HUES6 (cell line): Measurements from ENCODE around the gene NUDT14.

ENCODE experiments used
- H3K27ac ChIP-seq: 2 replicates; pipeline ENCODE4 v1.7.0; 2013; ENCODE audit warnings: low read depth, mild to moderate bottlenecking, low read length, inconsistent platforms
- H3K27me3 ChIP-seq: 2 replicates; pipeline ENCODE4 v1.6.1; 2013; ENCODE audit warnings: low read length; ENCODE audit not compliant: control insufficient read depth, insufficient read depth
- H3K36me3 ChIP-seq: 2 replicates; pipeline ENCODE4 v1.6.1; 2013; ENCODE audit warnings: low read length; ENCODE audit not compliant: control insufficient read depth, insufficient read depth
- H3K4me1 ChIP-seq: 2 replicates; pipeline ENCODE4 v1.6.1; 2013; ENCODE audit warnings: low read length; ENCODE audit not compliant: control insufficient read depth, insufficient read depth
- H3K4me3 ChIP-seq: 2 replicates; pipeline ENCODE4 v1.5.1; 2013; ENCODE audit warnings: low read depth, low read length
- H3K9ac ChIP-seq: one replicate; pipeline ENCODE4 v1.6.1; 2013; ENCODE audit warnings: mild to moderate bottlenecking, low read length
- H3K9me3 ChIP-seq: 2 replicates; pipeline ENCODE4 v1.6.1; 2013; ENCODE audit warnings: low read depth, low read length; ENCODE audit not compliant: control insufficient read depth, insufficient read depth

NUDT14 gene

GRCh38 chr14:105204931-105205672 is 24.0 kb upstream of the NUDT14 start:
- Histone ChIP-seq H3K9me3 (no peaks in the 10 kb centered on the region), H3K27me3 (no peaks in the 10 kb centered on the region; the same call in 1 of the 2 replicates), H3K36me3 (peaks cover 3% of the 10 kb centered on the region; the same call in 1 of the 2 replicates), H3K9ac (no peak overlapping the region), H3K4me3 (no peak overlapping the region), H3K27ac (no peak overlapping the region), H3K4me1 (peaks cover 3% of the 10 kb centered on the region)

GRCh38 chr14:105204206-105204930 is 23.3 kb upstream of the NUDT14 start:
- Histone ChIP-seq H3K9ac (no peak overlapping the region), H3K27ac (no peak overlapping the region), H3K36me3 (0 out of 2 replicates have a peak, but pooled peaks cover 1% of the 10 kb centered on the region), H3K4me3 (no peak overlapping the region), H3K27me3 (no peaks in the 10 kb centered on the region; the same call in 1 of the 2 replicates), H3K4me1 (peaks cover 3% of the 10 kb centered on the region), H3K9me3 (no peaks in the 10 kb centered on the region)

- Histone ChIP-seq H3K4me3 (no peak overlapping the region), H3K36me3 (no peaks in the 10 kb centered on the region), H3K9ac (no peak overlapping the region), H3K27me3 (no peaks in the 10 kb centered on the region; the same call in 1 of the 2 replicates), H3K4me1 (peaks cover 5% of the 10 kb centered on the region), H3K27ac (no peak overlapping the region), H3K9me3 (no peaks in the 10 kb centered on the region)
Observed at GRCh38 chr14:105203701-105204100, 22.6 kb upstream of the NUDT14 start.

- H3K36me3 ChIP-seq, result no peaks in the 10 kb centered on the region
- no peak overlapping the region for H3K4me3 ChIP-seq
- H3K27ac ChIP-seq, result no peak overlapping the region
- peaks cover 4% of the 10 kb centered on the region; the same call in 1 of the 2 replicates for H3K27me3 ChIP-seq
- no peaks in the 10 kb centered on the region for H3K9me3 ChIP-seq
- H3K4me1 ChIP-seq, result peaks cover 5% of the 10 kb centered on the region
- no peak overlapping the region for H3K9ac ChIP-seq
Observed at GRCh38 chr14:105203057-105203531, 22.0 kb upstream of the NUDT14 start.

- peaks cover 14% of the 10 kb centered on the region; the same call in 1 of the 2 replicates for H3K27me3 ChIP-seq
- peaks cover 5% of the 10 kb centered on the region for H3K4me1 ChIP-seq
- no peak overlapping the region for H3K27ac ChIP-seq
- H3K36me3 ChIP-seq, result no peaks in the 10 kb centered on the region
- H3K9me3 ChIP-seq, result no peaks in the 10 kb centered on the region
- H3K4me3 ChIP-seq, result no peak overlapping the region
- no peak overlapping the region for H3K9ac ChIP-seq
Observed at GRCh38 chr14:105201925-105202513, 20.9 kb upstream of the NUDT14 start.

GRCh38 chr14:105201156-105201924 is 20.2 kb upstream of the NUDT14 start:
- Histone ChIP-seq H3K36me3 (no peaks in the 10 kb centered on the region), H3K9me3 (no peaks in the 10 kb centered on the region), H3K9ac (no peak overlapping the region), H3K4me3 (no peak overlapping the region), H3K4me1 (peaks cover 5% of the 10 kb centered on the region), H3K27ac (no peak overlapping the region), H3K27me3 (peaks cover 16% of the 10 kb centered on the region; the same call in 1 of the 2 replicates)

GRCh38 chr14:105200641-105201040 is 19.5 kb upstream of the NUDT14 start:
- peaks cover 16% of the 10 kb centered on the region; the same call in 1 of the 2 replicates for H3K27me3 ChIP-seq
- no peaks in the 10 kb centered on the region for H3K36me3 ChIP-seq
- peaks cover 11% of the 10 kb centered on the region for H3K4me1 ChIP-seq
- H3K9me3 ChIP-seq, result no peaks in the 10 kb centered on the region
- no peak overlapping the region for H3K27ac ChIP-seq
- no peak overlapping the region for H3K4me3 ChIP-seq
- no peak overlapping the region for H3K9ac ChIP-seq

- H3K4me3 ChIP-seq, result no peak overlapping the region
- H3K27me3 ChIP-seq, result peaks cover 18% of the 10 kb centered on the region; the same call in 1 of the 2 replicates
- H3K9ac ChIP-seq, result no peak overlapping the region
- H3K4me1 ChIP-seq, result peaks cover 16% of the 10 kb centered on the region
- no peaks in the 10 kb centered on the region for H3K36me3 ChIP-seq
- no peak overlapping the region for H3K27ac ChIP-seq
- no peaks in the 10 kb centered on the region for H3K9me3 ChIP-seq
Observed at GRCh38 chr14:105200074-105200473, 19.0 kb upstream of the NUDT14 start.

- peaks cover 16% of the 10 kb centered on the region for H3K4me1 ChIP-seq
- no peak overlapping the region for H3K4me3 ChIP-seq
- peaks cover 27% of the 10 kb centered on the region for H3K27me3 ChIP-seq
- H3K36me3 ChIP-seq, result no peaks in the 10 kb centered on the region
- no peaks in the 10 kb centered on the region for H3K9me3 ChIP-seq
- no peak overlapping the region for H3K9ac ChIP-seq
- H3K27ac ChIP-seq, result no peak overlapping the region
Observed at GRCh38 chr14:105199093-105199492, 18.0 kb upstream of the NUDT14 start.

- Histone ChIP-seq H3K4me1 (peaks cover 18% of the 10 kb centered on the region), H3K36me3 (no peaks in the 10 kb centered on the region), H3K27me3 (peaks cover 32% of the 10 kb centered on the region), H3K9me3 (no peaks in the 10 kb centered on the region), H3K4me3 (no peak overlapping the region), H3K9ac (no peak overlapping the region), H3K27ac (no peak overlapping the region)
Observed at GRCh38 chr14:105198588-105198987, 17.5 kb upstream of the NUDT14 start.
